IPS DF 6.9 (cell line): Measurements from ENCODE around the gene DRAP1.

Experiments used
- DNase-seq: peaks from one replicate; pipeline ENCODE4 v3.0.0-alpha.2; 2013; ENCODE audit warnings: low read depth, low spot score
- H3K27ac ChIP-seq: one replicate; pipeline ENCODE4 v1.5.1; 2013; ENCODE audit warnings: low read length, control low read depth
- H3K27me3 ChIP-seq: 2 replicates; pipeline ENCODE4 v1.6.1; 2013; ENCODE audit warnings: mild to moderate bottlenecking, low read length; ENCODE audit not compliant: control insufficient read depth, insufficient read depth
- H3K36me3 ChIP-seq: 2 replicates; pipeline ENCODE4 v1.6.1; 2013; ENCODE audit warnings: low read length; ENCODE audit not compliant: control insufficient read depth, insufficient read depth
- H3K4me1 ChIP-seq: 2 replicates; pipeline ENCODE4 v1.6.1; 2013; ENCODE audit warnings: low read length; ENCODE audit not compliant: control insufficient read depth, insufficient read depth
- H3K4me3 ChIP-seq: 2 replicates; pipeline ENCODE4 v1.5.1; 2013; ENCODE audit warnings: mild to moderate bottlenecking, low read length
- H3K9me3 ChIP-seq: 2 replicates; pipeline ENCODE4 v1.6.1; 2013; ENCODE audit warnings: low read length, inconsistent platforms; ENCODE audit not compliant: control insufficient read depth, insufficient read depth
- WGBS: extraction: QIAGEN DNeasy Blood & Tissue Kit; methylation state at CpG from one replicate; pipeline ENCODE4 v1.1.7; 2013; ENCODE audit warnings: mixed read lengths, missing lambda C conversion rate; ENCODE audit not compliant: insufficient read length, insufficient coverage; 5-methylcytosine and 5-hydroxymethylcytosine counted together

Gene DRAP1

GRCh38 chr11:65962141-65962564, 42.9 kb downstream of the DRAP1 start:
- H3K9me3 ChIP-seq, result no peaks in the 10 kb centered on the region
- WGBS, result no CpG with 5 or more reads among the region's 13 CpGs
- DNase-seq, result no peak
- H3K4me1 ChIP-seq, result 0 out of 2 replicates have a peak, but pooled peaks cover 2% of the 10 kb centered on the region
- H3K27ac ChIP-seq, result no peak overlapping the region
- H3K27me3 ChIP-seq, result no peaks in the 10 kb centered on the region
- peaks cover 29% of the 10 kb centered on the region for H3K36me3 ChIP-seq
- H3K4me3 ChIP-seq, result peak overlapping the region; percentile 99; the same call in 1 of the 2 replicates

- H3K36me3 ChIP-seq, result peaks cover 43% of the 10 kb centered on the region
- H3K9me3 ChIP-seq, result no peaks in the 10 kb centered on the region
- H3K27me3 ChIP-seq, result no peaks in the 10 kb centered on the region
- no peak overlapping the region for H3K27ac ChIP-seq
- no peak overlapping the region for H3K4me3 ChIP-seq
- WGBS, result no CpG with 5 or more reads among the region's 10 CpGs
- H3K4me1 ChIP-seq, result 0 out of 2 replicates have a peak, but pooled peaks cover 2% of the 10 kb centered on the region
- no peak for DNase-seq
Measured at GRCh38 chr11:65964906-65965305, 45.7 kb downstream of the DRAP1 start.

GRCh38 chr11:65965986-65966762, 46.9 kb downstream of the DRAP1 start:
- no peak for DNase-seq
- no peaks in the 10 kb centered on the region for H3K27me3 ChIP-seq
- 0 out of 2 replicates have a peak, but pooled peaks cover 2% of the 10 kb centered on the region for H3K4me1 ChIP-seq
- no peaks in the 10 kb centered on the region for H3K9me3 ChIP-seq
- peaks cover 43% of the 10 kb centered on the region for H3K36me3 ChIP-seq
- WGBS, result no CpG with 5 or more reads among the region's 36 CpGs
- no peak overlapping the region for H3K27ac ChIP-seq
- H3K4me3 ChIP-seq, result no peak overlapping the region

GRCh38 chr11:65967329-65967934, 48.2 kb downstream of the DRAP1 start:
- Histone ChIP-seq H3K27ac (no peak overlapping the region), H3K9me3 (no peaks in the 10 kb centered on the region), H3K27me3 (no peaks in the 10 kb centered on the region), H3K4me3 (peak overlapping the region; percentile 10; the same call in 1 of the 2 replicates), H3K36me3 (peaks cover 43% of the 10 kb centered on the region), H3K4me1 (0 out of 2 replicates have a peak, but pooled peaks cover 2% of the 10 kb centered on the region)
- no CpG with 5 or more reads among the region's 30 CpGs for WGBS
- no peak for DNase-seq

GRCh38 chr11:65968600-65969482, 49.6 kb downstream of the DRAP1 start:
- no peak for DNase-seq
- Histone ChIP-seq H3K27ac (no peak overlapping the region), H3K27me3 (no peaks in the 10 kb centered on the region), H3K4me1 (no peaks in the 10 kb centered on the region), H3K4me3 (no peak overlapping the region), H3K9me3 (no peaks in the 10 kb centered on the region), H3K36me3 (peaks cover 43% of the 10 kb centered on the region)
- WGBS, result no CpG with 5 or more reads among the region's 15 CpGs
